Measurements from ENCODE around the gene EIF2B4. TPM values are rescaled to one million over a fixed set of nuclear protein-coding genes. Genes with fewer than 3 reads are reported as not detected.

Gene EIF2B4
- total and polyA plus RNA-seq, 2 of the 13 experiments (the other 11 are each of a cell fraction or from before 2014, with no cell fraction given), result 91.5 to 96.4 TPM

GRCh38 chr2:27353762-27354596 lies 16.2 kb downstream of the EIF2B4 start (continued):
- TF ChIP-seq SRSF4 (IDR thresholded peaks at IDR 0.05; ENCODE audit: low read depth, low read length, poor library complexity, severe bottlenecking), result no peak
- no peak for TF ChIP-seq SKIL (CRISPR knock-in tag; IDR thresholded peaks at IDR 0.05; ENCODE audit: borderline replicate concordance)
- no peak for TF ChIP-seq IRF2 (CRISPR knock-in tag; IDR thresholded peaks at IDR 0.05)
- TF ChIP-seq ZNF143 (CRISPR knock-in tag; IDR thresholded peaks at IDR 0.05), result peak; percentile 53; the same call in 1 of the 2 replicates
- TF ChIP-seq ETV5 (CRISPR knock-in tag; IDR thresholded peaks at IDR 0.05; ENCODE audit: borderline replicate concordance), result no peak
- TF ChIP-seq ELK4 (CRISPR knock-in tag; IDR thresholded peaks at IDR 0.05; ENCODE audit: borderline replicate concordance), result no peak
- no peak for TF ChIP-seq ZIK1 (CRISPR knock-in tag; IDR thresholded peaks at IDR 0.05; ENCODE audit: borderline replicate concordance, low read depth)
- TF ChIP-seq TBX3 (IDR thresholded peaks at IDR 0.05; ENCODE audit: borderline replicate concordance), result no peak
- no peak for TF ChIP-seq ZNF224 (CRISPR knock-in tag; IDR thresholded peaks at IDR 0.05)
- peak; percentile 41 for TF ChIP-seq SIX1 (CRISPR knock-in tag; IDR thresholded peaks at IDR 0.05; ENCODE audit: borderline replicate concordance)
- TF ChIP-seq RXRB (CRISPR knock-in tag; IDR thresholded peaks at IDR 0.05; ENCODE audit: borderline replicate concordance), result peak; percentile 3; the same call in 1 of the 2 replicates
- TF ChIP-seq ZNF720 (CRISPR knock-in tag; IDR thresholded peaks at IDR 0.05), result no peak
- no peak for TF ChIP-seq GLMP (CRISPR knock-in tag; IDR thresholded peaks at IDR 0.05; ENCODE audit: borderline replicate concordance)
- 0 out of 2 replicates have a peak, but pooled peaks have one; percentile 1 for TF ChIP-seq ZBTB38 (CRISPR knock-in tag; IDR thresholded peaks at IDR 0.05)
- peak; percentile 20; the same call in 1 of the 2 replicates for TF ChIP-seq ATF2 (CRISPR knock-in tag; IDR thresholded peaks at IDR 0.05)
- TF ChIP-seq GATAD2A (CRISPR knock-in tag; IDR thresholded peaks at IDR 0.05), result peak; percentile 75
- no peak for TF ChIP-seq ZHX1 (CRISPR knock-in tag; IDR thresholded peaks at IDR 0.05; ENCODE audit: low read depth)
- TF ChIP-seq ZNF792 (CRISPR knock-in tag; IDR thresholded peaks at IDR 0.05), result peak; percentile 53; the same call in 1 of the 2 replicates
